ENCODE measurements around the gene CFAP45.

DNA sequence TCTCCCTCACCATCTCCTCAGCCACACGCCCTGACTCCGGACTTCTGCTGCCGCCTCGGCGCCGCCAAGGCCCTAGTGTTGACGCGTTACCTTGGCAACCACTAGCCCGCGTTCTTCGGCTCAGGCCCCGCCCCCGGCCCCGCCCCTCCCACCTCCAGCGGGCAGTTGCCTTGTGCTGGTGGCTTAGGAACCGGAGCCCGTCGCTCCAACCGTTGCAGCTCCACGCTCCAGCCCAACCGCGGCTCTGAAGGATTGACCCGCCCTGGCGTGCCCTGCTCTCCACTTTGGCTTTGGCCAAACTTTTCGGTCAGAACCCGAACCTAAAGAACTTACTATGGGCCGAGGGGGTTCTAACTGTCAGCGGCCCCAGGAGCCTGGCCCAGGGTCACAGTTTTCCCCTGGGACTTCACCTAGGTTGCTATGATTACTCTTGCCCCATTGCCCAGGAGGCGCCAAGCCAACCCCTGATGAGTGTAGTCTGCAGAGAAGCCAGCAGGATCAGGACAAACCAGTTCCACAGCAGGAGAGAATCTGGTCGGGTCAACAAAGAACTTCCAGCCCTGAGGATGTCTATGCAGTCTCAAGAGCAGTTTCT is at the start of gene CFAP45:
- TF ChIP-seq, protein P1, sequence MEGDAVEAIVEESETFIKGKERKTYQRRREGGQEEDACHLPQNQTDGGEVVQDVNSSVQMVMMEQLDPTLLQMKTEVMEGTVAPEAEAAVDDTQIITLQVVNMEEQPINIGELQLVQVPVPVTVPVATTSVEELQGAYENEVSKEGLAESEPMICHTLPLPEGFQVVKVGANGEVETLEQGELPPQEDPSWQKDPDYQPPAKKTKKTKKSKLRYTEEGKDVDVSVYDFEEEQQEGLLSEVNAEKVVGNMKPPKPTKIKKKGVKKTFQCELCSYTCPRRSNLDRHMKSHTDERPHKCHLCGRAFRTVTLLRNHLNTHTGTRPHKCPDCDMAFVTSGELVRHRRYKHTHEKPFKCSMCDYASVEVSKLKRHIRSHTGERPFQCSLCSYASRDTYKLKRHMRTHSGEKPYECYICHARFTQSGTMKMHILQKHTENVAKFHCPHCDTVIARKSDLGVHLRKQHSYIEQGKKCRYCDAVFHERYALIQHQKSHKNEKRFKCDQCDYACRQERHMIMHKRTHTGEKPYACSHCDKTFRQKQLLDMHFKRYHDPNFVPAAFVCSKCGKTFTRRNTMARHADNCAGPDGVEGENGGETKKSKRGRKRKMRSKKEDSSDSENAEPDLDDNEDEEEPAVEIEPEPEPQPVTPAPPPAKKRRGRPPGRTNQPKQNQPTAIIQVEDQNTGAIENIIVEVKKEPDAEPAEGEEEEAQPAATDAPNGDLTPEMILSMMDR (IDR thresholded peaks at IDR 0.05), result peak in 1 of 6 experiments; percentile 6
- no peak for TF ChIP-seq POLR2A (IDR thresholded peaks at IDR 0.05)
